SHP77 treated with DMSO at 0.1 percent for 48 hours (cell line): ENCODE results near the gene PCID2.

Experiments
- DNase-seq: peaks from one replicate; lab custom pipeline; 2025; lab: John Stamatoyannopoulos, UW

Gene PCID2

GRCh38 chr13:113187263-113187669 lies 21.2 kb downstream of the PCID2 start:
- no peak for DNase-seq

DNA sequence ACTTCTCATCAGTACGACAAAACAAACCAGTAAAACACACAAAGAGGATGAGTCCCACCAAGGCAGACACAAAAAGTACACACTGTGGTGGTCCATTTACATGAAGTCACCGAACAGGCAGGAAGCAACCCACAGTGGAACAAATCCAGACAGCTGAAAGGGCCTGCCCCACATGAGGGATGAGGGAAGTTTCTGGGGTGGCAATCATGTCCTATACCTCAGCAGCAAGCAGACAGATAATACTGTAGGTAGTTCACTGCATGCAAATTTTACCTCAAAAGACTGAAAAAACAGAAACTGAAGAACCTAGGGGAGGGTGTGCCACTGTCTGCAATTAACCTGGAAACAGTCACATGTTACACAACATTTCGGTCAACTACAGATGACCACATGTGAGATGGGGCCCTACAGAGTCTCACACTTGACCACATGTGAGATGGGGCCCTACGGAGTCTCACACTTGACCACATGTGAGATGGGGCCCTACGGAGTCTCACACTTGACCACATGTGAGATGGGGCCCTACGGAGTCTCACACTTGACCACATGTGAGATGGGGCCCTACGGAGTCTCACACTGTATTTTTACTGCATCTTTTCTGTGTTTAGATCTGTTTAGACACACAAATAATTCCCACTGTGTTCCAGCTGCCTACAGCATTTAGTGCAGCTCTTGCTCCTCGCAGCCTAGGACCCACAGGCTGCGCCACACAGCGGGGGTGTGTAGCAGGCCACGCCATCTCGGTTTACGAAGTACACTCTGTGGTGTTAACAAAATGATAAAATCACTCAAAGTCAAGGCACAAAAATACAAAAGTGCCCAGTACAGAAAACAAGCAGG lies 22.2 kb downstream of the PCID2 start:
- no peak for DNase-seq

- no peak for DNase-seq
Measured at GRCh38 chr13:113184568-113185440, 23.7 kb downstream of the PCID2 start.

GRCh38 chr13:113183450-113184129 lies 24.9 kb downstream of the PCID2 start:
- DNase-seq, result no peak

DNA sequence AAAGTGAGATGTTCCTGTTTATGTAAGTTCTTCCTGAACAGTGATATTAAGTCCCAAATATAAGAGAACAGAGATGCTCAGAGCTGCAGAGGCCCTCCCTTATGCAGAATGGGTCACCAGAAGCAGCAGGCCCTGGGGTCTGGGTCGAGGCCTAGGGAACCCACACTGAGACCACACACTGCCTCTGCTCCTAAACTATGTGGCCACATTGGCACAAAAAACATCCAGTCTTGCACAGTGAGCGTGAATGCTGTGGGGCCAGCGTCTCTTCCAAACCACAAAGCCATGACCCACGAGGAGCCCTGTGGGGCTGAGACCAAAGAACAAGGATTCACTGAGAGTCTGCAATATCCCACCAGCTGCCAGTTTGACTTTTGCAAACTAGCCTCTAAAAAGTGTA lies 26.4 kb downstream of the PCID2 start:
- no peak for DNase-seq

DNA sequence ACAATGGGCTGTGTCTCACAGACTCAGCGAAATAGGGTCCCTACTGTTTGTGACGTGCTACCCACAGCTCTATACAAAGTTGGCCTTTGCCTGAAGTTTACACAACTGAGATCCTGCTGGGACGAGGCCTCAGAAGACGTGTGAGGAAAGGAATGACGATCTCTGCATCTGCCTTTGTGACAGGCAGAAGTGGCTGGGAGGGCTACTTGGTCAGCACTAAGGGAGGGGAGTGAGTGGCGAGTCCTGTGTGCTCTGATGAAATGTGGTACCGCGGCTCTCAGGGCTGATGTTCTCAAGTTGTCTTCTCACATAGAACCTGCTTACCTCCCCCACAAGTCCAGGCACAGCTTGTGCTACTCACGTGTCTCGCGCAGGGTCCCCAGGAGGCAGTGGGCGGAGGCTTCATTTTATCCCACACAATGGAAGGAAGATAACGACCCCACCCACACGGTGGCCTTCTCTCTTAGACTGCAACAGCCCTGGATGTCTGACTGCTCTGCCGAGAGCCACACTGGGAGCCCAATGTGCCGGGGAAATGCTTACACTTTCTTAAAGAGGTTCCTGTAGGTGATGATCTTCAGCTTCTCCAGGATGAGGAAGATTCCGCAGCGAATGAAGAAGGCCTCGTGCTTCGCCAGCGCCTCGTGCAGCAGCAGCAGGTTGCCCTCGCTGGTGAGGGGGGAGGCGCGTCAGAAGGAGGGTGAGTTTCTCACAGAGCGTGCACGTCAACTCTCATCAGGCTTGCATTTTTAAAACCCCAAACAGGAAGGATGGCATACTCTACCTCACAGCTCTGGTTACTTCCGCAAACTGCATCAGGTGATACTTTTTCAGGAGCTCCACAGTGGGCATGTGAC lies 28.9 kb downstream of the PCID2 start:
- DNase-seq, result no peak

- no peak for DNase-seq
Measured at GRCh38 chr13:113178896-113179167, 29.6 kb downstream of the PCID2 start.

- DNase-seq, result no peak
Measured at GRCh38 chr13:113178070-113178895, 30.2 kb downstream of the PCID2 start.

DNA sequence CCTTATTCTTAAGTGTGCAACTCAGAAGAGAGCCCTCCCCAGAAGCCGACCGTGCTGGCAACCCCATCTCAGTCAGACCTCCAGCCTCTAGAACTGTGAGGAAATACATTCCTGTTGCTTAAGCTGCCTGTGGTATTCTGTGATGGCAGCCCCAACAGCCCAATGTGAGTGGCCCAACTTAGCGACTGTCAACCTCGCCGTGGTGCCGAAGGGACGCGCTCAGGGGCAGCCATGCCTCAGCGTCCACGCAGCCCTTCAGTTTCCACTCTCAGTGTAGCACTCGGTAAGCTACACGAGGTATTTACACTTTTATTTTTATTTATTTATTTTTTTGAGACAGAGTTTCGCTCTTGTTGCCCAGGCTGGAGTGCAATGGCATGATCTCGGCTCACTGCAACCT lies 31.6 kb downstream of the PCID2 start:
- no peak for DNase-seq

DNA sequence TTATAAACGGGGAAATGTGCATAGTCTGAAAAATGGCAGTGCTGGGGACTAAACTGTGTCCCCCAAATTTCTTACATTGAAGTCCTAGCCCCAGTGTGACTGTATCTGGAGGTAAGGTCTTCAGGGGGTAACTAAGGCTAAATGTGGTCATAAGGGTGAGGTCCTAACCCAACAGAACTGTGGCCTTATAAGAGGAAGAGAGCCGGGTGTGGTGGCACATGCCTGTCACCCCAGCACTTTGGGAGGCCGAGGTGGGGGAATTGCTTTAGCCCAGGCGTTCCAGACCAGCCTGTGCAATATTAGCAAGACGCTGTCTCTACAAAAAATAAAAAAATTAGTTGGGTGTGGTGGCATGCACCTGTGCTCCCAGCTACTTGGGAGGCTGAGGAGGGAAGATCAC lies 32.2 kb downstream of the PCID2 start:
- no peak for DNase-seq

DNA sequence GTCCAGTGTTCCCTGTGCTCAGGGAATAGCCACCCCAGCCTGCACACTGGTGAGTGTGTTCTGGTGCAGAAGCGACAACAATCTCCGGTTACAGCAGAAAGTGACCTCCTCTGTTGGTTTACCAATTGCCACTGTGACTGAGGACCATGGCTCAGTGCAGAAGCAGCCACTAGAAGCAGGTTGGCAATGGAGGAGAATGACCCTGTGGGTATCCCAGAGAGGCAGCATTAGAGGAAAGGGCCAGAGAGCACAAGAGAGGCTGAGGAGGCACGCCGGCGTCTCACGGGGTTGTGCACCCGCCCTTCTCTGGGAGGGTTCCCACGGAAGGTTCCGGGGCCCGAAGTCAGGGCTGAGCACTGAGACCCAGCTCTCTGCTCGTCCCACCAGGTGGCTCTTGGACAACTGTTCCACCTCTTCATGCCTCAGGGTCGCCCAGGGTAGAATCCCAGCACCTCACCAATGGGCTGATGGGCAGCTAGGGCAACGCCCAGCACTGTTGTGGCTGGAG lies 36.0 kb downstream of the PCID2 start:
- no peak for DNase-seq

- no peak for DNase-seq
Measured at GRCh38 chr13:113171250-113172125, 37.0 kb downstream of the PCID2 start.

DNA sequence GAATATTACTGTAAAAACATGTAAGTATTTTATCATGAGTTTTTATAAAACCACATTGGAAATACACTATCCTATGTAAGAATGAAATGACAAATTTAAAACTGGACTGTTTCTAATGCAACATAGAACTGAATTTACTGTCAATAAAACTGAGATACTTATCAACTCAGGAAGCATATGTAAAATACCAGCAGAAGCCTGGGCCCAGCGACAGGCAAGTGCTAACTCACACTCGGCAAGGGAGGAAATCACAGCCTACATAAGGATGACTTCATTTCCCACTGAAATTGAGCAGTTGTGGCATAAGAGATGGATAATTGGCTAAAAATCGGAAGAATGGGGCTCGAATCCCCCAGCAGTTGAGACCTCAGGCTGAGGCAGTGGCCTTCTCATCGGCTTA lies 38.0 kb downstream of the PCID2 start:
- DNase-seq, result no peak

DNA sequence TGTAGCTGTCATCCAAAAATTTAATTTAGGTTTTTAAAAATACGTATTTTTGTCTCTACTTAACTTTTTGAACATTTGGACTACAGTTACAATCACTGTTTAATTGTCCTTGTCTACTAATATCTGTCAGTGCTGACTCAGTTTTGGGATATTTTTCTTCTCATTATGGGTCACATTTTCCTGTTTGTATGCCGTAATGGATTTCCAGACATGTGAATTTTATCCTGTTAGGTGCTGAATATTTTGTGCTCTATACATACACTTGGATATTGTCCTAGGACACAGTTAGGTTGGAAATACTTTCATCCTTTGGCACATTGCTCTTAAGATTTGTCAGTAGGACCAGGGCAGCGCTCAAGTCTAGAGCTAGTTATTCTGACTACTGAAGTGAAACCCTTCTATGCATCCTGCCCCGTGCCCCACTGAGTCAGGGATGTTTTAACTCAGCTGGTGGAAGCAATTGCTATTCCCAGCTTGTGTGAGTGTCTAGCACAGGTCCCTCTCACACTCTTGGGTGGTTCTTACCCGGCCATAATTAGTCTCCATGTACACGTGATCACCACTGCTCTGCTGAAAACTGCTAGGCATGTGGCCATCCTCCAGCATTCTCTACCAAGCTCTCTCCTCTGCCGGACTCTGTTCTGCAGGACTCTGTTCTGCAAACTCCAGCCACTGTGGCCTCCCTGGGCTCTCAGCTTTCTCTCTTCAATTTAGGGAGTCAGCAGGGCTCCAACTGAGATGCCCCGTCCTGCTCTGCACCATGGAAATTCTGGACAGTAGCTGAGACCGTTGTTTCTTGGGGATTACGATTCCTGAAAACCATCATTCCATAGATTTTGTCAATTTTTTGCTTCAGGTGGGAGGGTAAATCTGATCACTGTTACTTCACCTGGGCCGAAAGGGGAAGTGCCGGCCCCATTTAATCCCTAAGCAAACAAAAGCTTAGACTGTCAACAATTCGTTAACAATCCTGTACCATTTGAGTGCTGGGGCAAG lies 38.9 kb downstream of the PCID2 start:
- DNase-seq, result peak; percentile 80

DNA sequence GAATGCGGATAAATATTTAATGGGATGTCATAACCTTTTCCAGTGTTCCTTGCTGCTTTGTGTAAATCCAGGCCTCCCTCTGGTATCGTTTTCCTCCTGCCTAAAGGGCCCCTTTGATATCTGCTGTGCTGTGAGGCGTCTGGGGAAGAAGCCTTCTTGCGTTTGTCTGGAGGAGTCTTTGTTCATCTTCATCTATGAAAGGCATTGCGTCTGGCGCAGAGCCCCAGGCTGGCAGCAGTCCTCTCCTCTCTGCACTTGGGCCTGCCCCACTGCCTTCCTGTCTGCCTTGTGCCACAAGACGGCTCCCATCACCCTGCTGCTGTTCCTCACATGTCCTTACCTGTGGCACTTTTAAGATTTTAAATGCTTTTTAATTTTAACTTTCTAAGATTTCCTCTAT lies 40.3 kb downstream of the PCID2 start:
- DNase-seq, result no peak

DNA sequence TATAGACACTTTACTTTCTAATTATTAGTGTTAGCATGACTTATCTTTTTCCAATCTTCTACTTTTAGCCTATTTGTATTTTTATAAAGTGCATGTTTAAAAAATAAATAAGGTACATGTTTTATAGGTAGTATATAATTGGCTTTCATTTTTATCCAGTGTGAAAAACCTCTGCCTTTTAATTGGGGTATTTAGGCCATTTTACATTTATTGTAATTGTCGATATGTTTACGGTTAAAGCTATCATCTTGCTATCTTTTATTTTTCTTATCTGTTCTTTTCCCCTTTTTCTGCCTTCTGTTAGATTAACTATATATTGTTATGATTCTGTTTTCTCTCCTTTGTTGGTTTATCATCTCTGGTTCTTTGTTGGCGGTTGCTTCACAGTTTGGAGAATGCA lies 40.9 kb downstream of the PCID2 start:
- no peak for DNase-seq

DNA sequence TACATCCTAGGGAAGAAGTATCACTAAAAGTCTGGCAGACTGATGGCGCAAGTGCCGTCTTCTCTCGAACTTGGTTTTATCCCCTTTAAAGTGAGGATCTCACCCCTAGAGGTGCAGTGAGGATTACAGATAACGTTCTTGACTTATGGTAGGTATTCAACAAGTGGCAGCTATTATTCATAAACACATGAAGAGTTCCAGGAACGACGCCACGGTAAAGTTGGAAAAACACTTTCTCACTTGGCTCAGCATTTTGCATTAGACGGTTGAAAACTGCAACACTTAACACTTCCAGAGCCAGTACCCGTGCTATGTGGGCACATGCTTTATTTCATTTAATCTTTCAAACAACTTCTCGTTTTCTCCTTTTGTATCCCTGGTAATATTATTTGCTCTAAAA lies 41.3 kb downstream of the PCID2 start:
- no peak for DNase-seq

GRCh38 chr13:113166681-113167080 lies 41.8 kb downstream of the PCID2 start:
- no peak for DNase-seq

- DNase-seq, result no peak
Measured at GRCh38 chr13:113166266-113166665, 42.2 kb downstream of the PCID2 start.
